GM15510 (cell line): ENCODE results near the gene TUBG1.

Experiments
- POLR2A ChIP-seq: IDR thresholded peaks from 3 replicates; pipeline ENCODE4 v1.6.1; 2011; ENCODE audit warnings: borderline replicate concordance; ENCODE audit not compliant: insufficient read length; ENCODE audit errors: extremely low read depth

TUBG1 gene

GRCh38 chr17:42609182-42609813 is at the start of gene TUBG1, which contains the start of gene RETREG3:
Gene TUBG1 (plus strand): TSS chr17:42609683. CDS start chr17:42609738, 55 bp downstream.
Gene RETREG3 (minus strand): TSS chr17:42609374. CDS start chr17:42609324, 50 bp downstream.
- peak; percentile 86 for TF ChIP-seq POLR2A

- TF ChIP-seq POLR2A: no peak
Measured at GRCh38 chr17:42560246-42560645, 49.2 kb upstream of the TUBG1 start.

- peak; percentile 81 for TF ChIP-seq POLR2A
Measured at GRCh38 chr17:42561897-42562387, 47.5 kb upstream of the TUBG1 start, which contains the start of gene COASY. Gene COASY (plus strand): TSS chr17:42562148. CDS start chr17:42562623, 475 bp downstream.

- no peak for TF ChIP-seq POLR2A
Measured at GRCh38 chr17:42562388-42563142, 46.9 kb upstream of the TUBG1 start.

- no peak for TF ChIP-seq POLR2A
Measured at GRCh38 chr17:42563143-42563509, 46.4 kb upstream of the TUBG1 start.

GRCh38 chr17:42563543-42563942 is 45.9 kb upstream of the TUBG1 start:
- no peak for TF ChIP-seq POLR2A

- TF ChIP-seq POLR2A: no peak
Measured at GRCh38 chr17:42563950-42564349, 45.5 kb upstream of the TUBG1 start.

- TF ChIP-seq POLR2A: no peak
Measured at GRCh38 chr17:42564815-42565522, 44.5 kb upstream of the TUBG1 start.

GRCh38 chr17:42565523-42566214 is 43.8 kb upstream of the TUBG1 start:
- no peak for TF ChIP-seq POLR2A

GRCh38 chr17:42566215-42566882 is 43.1 kb upstream of the TUBG1 start:
- TF ChIP-seq POLR2A: no peak

- TF ChIP-seq POLR2A: peak; percentile 74
Measured at GRCh38 chr17:42566883-42567573, 42.5 kb upstream of the TUBG1 start, which contains the start of gene MLX. Gene MLX (plus strand): TSS chr17:42567100. CDS start chr17:42567125, 25 bp downstream.

GRCh38 chr17:42568341-42569111 is 41.0 kb upstream of the TUBG1 start:
- no peak for TF ChIP-seq POLR2A

- no peak for TF ChIP-seq POLR2A
Measured at GRCh38 chr17:42571435-42572225, 37.9 kb upstream of the TUBG1 start.

- TF ChIP-seq POLR2A: no peak
Measured at GRCh38 chr17:42573095-42573494, 36.4 kb upstream of the TUBG1 start.
